ENCODE results near the gene PLPP1.

The PLPP1 gene

GRCh38 chr5:55407984-55408383 lies 126.8 kb downstream of the PLPP1 start:
- Histone ChIP-seq H3K36me3 (ENCODE audit: control insufficient read depth, insufficient read depth, low read length) (no peaks in the 10 kb centered on the region), H3K4me2 (ENCODE audit: low read length) (no peak overlapping the region), H3K27me3 (ENCODE audit: control insufficient read depth, insufficient read depth, low read length) (no peaks in the 10 kb centered on the region), H3K4me1 (no peaks in the 10 kb centered on the region), H3K9me3 (ENCODE audit: control insufficient read depth, low read length) (no peaks in the 10 kb centered on the region), H3K27ac (no peak overlapping the region), H3K9ac (no peak overlapping the region), H3K4me3 (ENCODE audit: low read depth, low read length) (no peak overlapping the region), H3K79me2 (no peaks in the 10 kb centered on the region), H2AFZ (no peak overlapping the region)
- no peak for TF ChIP-seq CTCF (IDR thresholded peaks at IDR 0.05)

GRCh38 chr5:55407059-55407684 lies 127.6 kb downstream of the PLPP1 start:
- Histone ChIP-seq H2AFZ (no peak overlapping the region), H3K4me2 (ENCODE audit: low read length) (no peak overlapping the region), H3K27me3 (ENCODE audit: control insufficient read depth, insufficient read depth, low read length) (no peaks in the 10 kb centered on the region), H3K4me1 (no peaks in the 10 kb centered on the region), H3K36me3 (ENCODE audit: control insufficient read depth, insufficient read depth, low read length) (no peaks in the 10 kb centered on the region), H3K9ac (no peak overlapping the region), H3K79me2 (no peaks in the 10 kb centered on the region), H3K27ac (no peak overlapping the region), H3K4me3 (ENCODE audit: low read depth, low read length) (no peak overlapping the region), H3K9me3 (ENCODE audit: control insufficient read depth, low read length) (no peaks in the 10 kb centered on the region)
- peak; percentile 60 for TF ChIP-seq CTCF (IDR thresholded peaks at IDR 0.05)

GRCh38 chr5:55406292-55406691 lies 128.5 kb downstream of the PLPP1 start:
- H3K9me3 ChIP-seq (ENCODE audit: control insufficient read depth, low read length) = no peaks in the 10 kb centered on the region
- H3K27me3 ChIP-seq (ENCODE audit: control insufficient read depth, insufficient read depth, low read length) = no peaks in the 10 kb centered on the region
- H3K4me1 ChIP-seq = no peaks in the 10 kb centered on the region
- H3K9ac ChIP-seq = no peak overlapping the region
- no peak overlapping the region for H3K4me3 ChIP-seq (ENCODE audit: low read depth, low read length)
- H3K36me3 ChIP-seq (ENCODE audit: control insufficient read depth, insufficient read depth, low read length) = no peaks in the 10 kb centered on the region
- no peak overlapping the region for H3K27ac ChIP-seq
- TF ChIP-seq CTCF (IDR thresholded peaks at IDR 0.05) = no peak
- H2AFZ ChIP-seq = no peak overlapping the region
- H3K79me2 ChIP-seq = no peaks in the 10 kb centered on the region
- no peak overlapping the region for H3K4me2 ChIP-seq (ENCODE audit: low read length)

GRCh38 chr5:55402199-55402598 lies 132.6 kb downstream of the PLPP1 start:
- Histone ChIP-seq H3K36me3 (ENCODE audit: control insufficient read depth, insufficient read depth, low read length) (no peaks in the 10 kb centered on the region), H2AFZ (no peak overlapping the region), H3K4me3 (ENCODE audit: low read depth, low read length) (no peak overlapping the region), H3K79me2 (no peaks in the 10 kb centered on the region), H3K9ac (no peak overlapping the region), H3K27ac (no peak overlapping the region), H3K4me1 (no peaks in the 10 kb centered on the region), H3K27me3 (ENCODE audit: control insufficient read depth, insufficient read depth, low read length) (no peaks in the 10 kb centered on the region), H3K4me2 (ENCODE audit: low read length) (no peak overlapping the region), H3K9me3 (ENCODE audit: control insufficient read depth, low read length) (no peaks in the 10 kb centered on the region)
- TF ChIP-seq CTCF (IDR thresholded peaks at IDR 0.05) = no peak

- Histone ChIP-seq H3K79me2 (no peaks in the 10 kb centered on the region), H3K9ac (no peak overlapping the region), H3K4me3 (ENCODE audit: low read depth, low read length) (no peak overlapping the region), H3K36me3 (ENCODE audit: control insufficient read depth, insufficient read depth, low read length) (no peaks in the 10 kb centered on the region), H3K4me2 (ENCODE audit: low read length) (no peak overlapping the region), H3K27ac (no peak overlapping the region), H2AFZ (no peak overlapping the region), H3K4me1 (no peaks in the 10 kb centered on the region), H3K27me3 (ENCODE audit: control insufficient read depth, insufficient read depth, low read length) (no peaks in the 10 kb centered on the region), H3K9me3 (ENCODE audit: control insufficient read depth, low read length) (no peaks in the 10 kb centered on the region)
- no peak for TF ChIP-seq CTCF (IDR thresholded peaks at IDR 0.05)
These were observed 141.1 kb downstream of the PLPP1 start for GRCh38 chr5:55393501-55394175.

Measured in parathyroid adenoma (tissue), 2 donors.